Hematopoietic multipotent progenitor cell treated with erythropoietin and hydrocortisone succinate and interleukin-3 and kit ligand, for 4 days (in vitro differentiated cells): ENCODE results near the gene C1orf56.
A peak's percentile ranks its signal among the peaks of the same experiment; 100 is the strongest.

Experiments used
- DNase-seq: peaks from one replicate; pipeline ENCODE4 v3.0.0-alpha.2; 2015

C1orf56 gene

GRCh38 chr1:151026460-151026859 lies 21.1 kb upstream of the C1orf56 start:
- no peak for DNase-seq

GRCh38 chr1:151032164-151032563 lies 15.4 kb upstream of the C1orf56 start:
- DNase-seq, result no peak

GRCh38 chr1:151035167-151035566 lies 12.4 kb upstream of the C1orf56 start:
- DNase-seq, result no peak

- DNase-seq, result no peak
These were observed 11.2 kb upstream of the C1orf56 start, which contains the start of gene BNIPL for GRCh38 chr1:151036356-151036755. Gene BNIPL (plus strand): TSS chr1:151036586. CDS start chr1:151036726, 140 bp downstream.

- DNase-seq, result no peak
These were observed 10.5 kb upstream of the C1orf56 start for GRCh38 chr1:151037032-151037431.

- peak; percentile 32 for DNase-seq
These were observed 8.0 kb upstream of the C1orf56 start for GRCh38 chr1:151039521-151039920.

GRCh38 chr1:151043163-151043562 lies 4.4 kb upstream of the C1orf56 start:
- no peak for DNase-seq

GRCh38 chr1:151047925-151048644 lies 534 bp downstream of the C1orf56 start:
- peak; percentile 91 for DNase-seq

- DNase-seq, result no peak
These were observed 1.1 kb downstream of the C1orf56 start for GRCh38 chr1:151048645-151049032.

- no peak for DNase-seq
These were observed 1.9 kb downstream of the C1orf56 start for GRCh38 chr1:151049458-151049857.

- DNase-seq, result no peak
These were observed 2.6 kb downstream of the C1orf56 start for GRCh38 chr1:151050051-151050688.

- DNase-seq, result peak; percentile 45
These were observed 3.9 kb downstream of the C1orf56 start for GRCh38 chr1:151051356-151052009.

- DNase-seq, result peak; percentile 73
These were observed 7.5 kb downstream of the C1orf56 start for GRCh38 chr1:151054971-151055547.

- DNase-seq, result no peak
These were observed 8.0 kb downstream of the C1orf56 start for GRCh38 chr1:151055581-151055980.

GRCh38 chr1:151056149-151056548 lies 8.6 kb downstream of the C1orf56 start:
- DNase-seq, result peak; percentile 86

GRCh38 chr1:151058692-151059091 lies 11.1 kb downstream of the C1orf56 start:
- peak; percentile 39 for DNase-seq

- DNase-seq, result peak; percentile 96
These were observed 11.8 kb downstream of the C1orf56 start, which contains the start of gene CDC42SE1 for GRCh38 chr1:151059109-151060006. Gene CDC42SE1 (minus strand): TSS chr1:151059622. CDS start chr1:151055730, 3,892 bp downstream.

- peak; percentile 80 for DNase-seq
These were observed 12.6 kb downstream of the C1orf56 start, which contains the start of gene MLLT11 for GRCh38 chr1:151060007-151060656. Gene MLLT11 (plus strand): TSS chr1:151060397. CDS start chr1:151067225, 6,828 bp downstream.

- peak; percentile 40 for DNase-seq
These were observed 13.3 kb downstream of the C1orf56 start for GRCh38 chr1:151060657-151061421.

- no peak for DNase-seq
These were observed 14.2 kb downstream of the C1orf56 start for GRCh38 chr1:151061704-151062103.
